ENCODE data around the gene PDE4D. TPM values are rescaled to one million over a fixed set of nuclear protein-coding genes. Genes with fewer than 3 reads are reported as not detected.

PDE4D gene
- total and polyA plus RNA-seq, 2 of the 4 experiments (the other 2 are of a cell fraction) = 1.4 to 7.9 TPM

GRCh38 chr5:59322894-59323293, 570.6 kb downstream of the PDE4D start:
- Histone ChIP-seq H4K91ac (ENCODE audit: insufficient read depth, low read depth, low read length) (no peak overlapping the region), H2BK5ac (ENCODE audit: low read depth, low read length, poor library complexity, severe bottlenecking) (no peak overlapping the region), H3K9me1 (ENCODE audit: insufficient read depth, low read length) (no peaks in the 10 kb centered on the region), H3K36me3 (ENCODE audit: control insufficient read depth, insufficient read depth, low read length) (no peaks in the 10 kb centered on the region), H3K4ac (ENCODE audit: low read depth, low read length) (no peak overlapping the region), H3K4me1 (ENCODE audit: control insufficient read depth, insufficient read depth, low read length) (no peaks in the 10 kb centered on the region), H3K56ac (ENCODE audit: extremely low read depth, insufficient read depth, low read length) (no peak overlapping the region), H3K79me1 (ENCODE audit: low read depth in 1 of 2, low read length in 2 of 2) (no peaks in the 10 kb centered on the region), H3K23ac (ENCODE audit: low read depth, low read length) (no peak overlapping the region), H3K4me2 (ENCODE audit: low read depth, low read length) (no peak overlapping the region), H2BK20ac (ENCODE audit: low read depth, low read length) (no peak overlapping the region), H3K27me3 (ENCODE audit: control insufficient read depth, insufficient read depth, low read length) (no peaks in the 10 kb centered on the region), H4K20me1 (ENCODE audit: insufficient read depth, low read length) (no peaks in the 10 kb centered on the region), H2AFZ (replicated peaks; ENCODE audit: low read length, poor library complexity) (no peak overlapping the region), H4K8ac (ENCODE audit: low read depth in 2 of 2, low read length in 2 of 2) (no peak overlapping the region), H2AK5ac (ENCODE audit: low read depth, low read length) (no peak overlapping the region), H3K9ac (ENCODE audit: low read depth, low read length) (no peak overlapping the region), H3K9me3 (ENCODE audit: control insufficient read depth, insufficient read depth, low read length) (no peaks in the 10 kb centered on the region), H3K4me3 (ENCODE audit: insufficient read depth, low read depth, low read length) (no peak overlapping the region), H3K18ac (ENCODE audit: low read depth, low read length) (no peak overlapping the region), H4K5ac (ENCODE audit: low read depth, low read length) (no peak overlapping the region), H3K14ac (replicated peaks; ENCODE audit: low read depth, low read length) (no peak overlapping the region), H2BK120ac (ENCODE audit: low read depth, low read length) (no peak overlapping the region), H2AK9ac (replicated peaks; ENCODE audit: low read depth, low read length, poor library complexity) (no peak overlapping the region), H2BK15ac (ENCODE audit: low read depth, low read length) (no peak overlapping the region), H3K27ac (ENCODE audit: insufficient read depth, low read length) (no peak overlapping the region)
- DNase-seq = no peak
- CTCF ChIA-PET = no interaction called here
- POLR2A ChIA-PET (ENCODE audit: unreplicated experiment) = no interaction called here
- WGBS, 2 experiments (ENCODE audit: extremely low coverage in 2 of 2, insufficient read length in 1 of 2) = no CpG with 5 or more reads among the region's 2 CpGs
- TF ChIP-seq ELK1 (IDR thresholded peaks at IDR 0.05; ENCODE audit: borderline replicate concordance, low read depth, low read length) (no peak), SMC3 (IDR thresholded peaks at IDR 0.05; ENCODE audit: low read depth, low read length) (no peak), RAD21 (IDR thresholded peaks at IDR 0.05; ENCODE audit: low read length) (no peak), CHD1 (IDR thresholded peaks at IDR 0.05; ENCODE audit: low read depth, low read length) (no peak), BHLHE40 (IDR thresholded peaks at IDR 0.05; ENCODE audit: low read depth, low read length) (no peak), USF2 (IDR thresholded peaks at IDR 0.05; ENCODE audit: low read depth, low read length) (no peak), POLR2A (IDR thresholded peaks at IDR 0.05; ENCODE audit: low read depth, low read length) (no peak), RCOR1 (IDR thresholded peaks at IDR 0.05; ENCODE audit: insufficient replicate concordance, low read length) (no peak), FOS (IDR thresholded peaks at IDR 0.05; ENCODE audit: low read depth, low read length) (no peak), RFX5 (IDR thresholded peaks at IDR 0.05; ENCODE audit: low read depth, low read length) (no peak), CEBPB (IDR thresholded peaks at IDR 0.05; ENCODE audit: low read depth, low read length) (no peak)
- in situ Hi-C loops (cut with MboI; ENCODE audit: low sequenced_read_pairs) (no loop called here), intact Hi-C loops (cut with micrococcal nuclease) (no loop called here), dilution Hi-C loops (cut with HindIII; ENCODE audit: low sequenced_read_pairs, unreplicated experiment) (no loop called here)
- no peak; the same call in 1 of the 2 replicates for ATAC-seq (ENCODE audit: low read depth)
- no TSS peak for BruUV-seq (replicated peaks)

Data from IMR-90 (cell line).